Heart left ventricle (tissue), 13 donors: Measurements from ENCODE around the gene TMEM51.

Source experiments
- POLR2A ChIP-seq, 2 donors: fragments of 450-650 bp; IDR thresholded peaks; one replicate each; pipeline ENCODE4 v1.6.1; 2017; ENCODE audit warnings: antibody characterized with exemption in 2 of 2, mild to moderate bottlenecking in 2 of 2, moderate library complexity in 2 of 2
- TF ChIP-seq, protein P1 (sequence below), 12 donors: fragments of 200-600 bp; sonication (generic) in 4 of 12; IDR thresholded peaks; one replicate each; pipeline versions ENCODE4 v1.5.0 to v1.8.0; 2018 to 2022; ENCODE audit warnings: antibody characterized with exemption in 12 of 12, mild to moderate bottlenecking in 5 of 12
- donor health status: ischemic (EF 13 %, LVEDD 7.1; RV severe dilation, severe dysfunction).
- donor health status: DM: no; HTN: yes; CAD: no.
- donor health status: DM: no; HTN: no; CAD: no.
- donor health status: ischemic (EF 25% LVEDD 6.9; RV normal size, moderate dysfunction).
- donor health status: ischemic (EF 25% LVEDD 5.7; RV mildly dilated, moderate dysfunction).
- donor health status: ischemic (EF 35%, LVEDD 5.7; RV mildly dilated, moderate dysfunction).
- donor health status: nonischemic (EF 11% LVEDD 7.7; RV severe dilation, severe dysfunction).
- donor health status: DM: yes; HTN: yes; CAD: no.
- donor health status: PGD.
- donor health status: ischemic (EF 29% LVEDD 5.4; RV normal size, mild dysfunction).
- donor health status: nonischemic (EF 23%, LVEDD 6.1; RV moderate dilation, normal function).

DNA sequence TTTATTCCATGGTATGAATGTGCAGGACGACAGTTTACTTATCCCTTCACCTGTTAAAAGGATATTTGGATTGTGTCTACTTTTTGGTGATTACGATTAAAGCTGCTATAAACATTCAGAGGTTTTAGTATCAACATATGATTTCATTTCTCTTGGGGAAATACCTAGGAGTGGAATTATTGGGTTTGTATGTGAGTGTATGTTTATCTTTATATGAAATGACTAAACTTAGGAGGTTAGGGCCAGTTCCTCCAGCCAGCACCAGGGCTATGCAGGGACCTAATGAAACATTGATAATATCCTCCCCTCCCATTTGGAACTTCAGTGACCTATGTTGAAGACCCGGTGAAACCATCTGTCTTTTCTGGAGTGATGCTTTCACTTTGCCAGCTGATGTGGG lies 13.8 kb downstream of the TMEM51 start:
- TF ChIP-seq POLR2A (IDR thresholded peaks at IDR 0.05), result no peak
- TF ChIP-seq, protein P1, sequence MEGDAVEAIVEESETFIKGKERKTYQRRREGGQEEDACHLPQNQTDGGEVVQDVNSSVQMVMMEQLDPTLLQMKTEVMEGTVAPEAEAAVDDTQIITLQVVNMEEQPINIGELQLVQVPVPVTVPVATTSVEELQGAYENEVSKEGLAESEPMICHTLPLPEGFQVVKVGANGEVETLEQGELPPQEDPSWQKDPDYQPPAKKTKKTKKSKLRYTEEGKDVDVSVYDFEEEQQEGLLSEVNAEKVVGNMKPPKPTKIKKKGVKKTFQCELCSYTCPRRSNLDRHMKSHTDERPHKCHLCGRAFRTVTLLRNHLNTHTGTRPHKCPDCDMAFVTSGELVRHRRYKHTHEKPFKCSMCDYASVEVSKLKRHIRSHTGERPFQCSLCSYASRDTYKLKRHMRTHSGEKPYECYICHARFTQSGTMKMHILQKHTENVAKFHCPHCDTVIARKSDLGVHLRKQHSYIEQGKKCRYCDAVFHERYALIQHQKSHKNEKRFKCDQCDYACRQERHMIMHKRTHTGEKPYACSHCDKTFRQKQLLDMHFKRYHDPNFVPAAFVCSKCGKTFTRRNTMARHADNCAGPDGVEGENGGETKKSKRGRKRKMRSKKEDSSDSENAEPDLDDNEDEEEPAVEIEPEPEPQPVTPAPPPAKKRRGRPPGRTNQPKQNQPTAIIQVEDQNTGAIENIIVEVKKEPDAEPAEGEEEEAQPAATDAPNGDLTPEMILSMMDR (IDR thresholded peaks at IDR 0.05), result no peak
